Caco-2 (cell line): Measurements from ENCODE around the gene PRSS22. TPM values are rescaled to one million over a fixed set of nuclear protein-coding genes. Genes with fewer than 3 reads are reported as not detected.

Experiments
- BruUV-seq: library from RNA; stranded (reverse); fragments of 400-500 nt; replicated peaks from 2 replicates; lab custom pipeline; 2021; lab: Mats Ljungman, UMichigan
- CTCF ChIA-PET: fragments of 300-600 bp; sonication (Branson Sonifier 250); formaldehyde crosslinking; loops from one replicate; lab custom pipeline; 2022; ENCODE audit warnings: antibody characterized with exemption; lab: Charles Lee
- POLR2A ChIA-PET: fragments of 300-600 bp; sonication (Branson Sonifier 250); formaldehyde crosslinking; loops from one replicate; lab custom pipeline; 2022; ENCODE audit warnings: antibody characterized with exemption; lab: Charles Lee
- DNase-seq, 2 experiments: peaks; one replicate each; pipeline versions ENCODE4 v3.0.0 to v3.0.0-alpha.2; 2020 to 2022
- H3K27me3 ChIP-seq: replicated peaks from 2 replicates; pipeline ENCODE4 v1.6.0; 2011; ENCODE audit warnings: low read length; ENCODE audit not compliant: control insufficient read depth, insufficient read depth
- H3K36me3 ChIP-seq: 2 replicates; pipeline ENCODE4 v1.5.1; 2011; ENCODE audit warnings: low read length; ENCODE audit not compliant: control insufficient read depth, insufficient read depth
- H3K4me1 ChIP-seq: fragments of 250-450 bp; sonication (Bioruptor Pico); 2 replicates; pipeline ENCODE4 v1.5.1; 2020; ENCODE audit warnings: mild to moderate bottlenecking
- H3K4me3 ChIP-seq: 2 replicates; pipeline ENCODE4 v1.5.1; 2011; ENCODE audit warnings: low read depth, mild to moderate bottlenecking, control low read depth, low read length
- H3K9me3 ChIP-seq: fragments of 250-450 bp; sonication (Bioruptor Pico); 2 replicates; pipeline ENCODE4 v1.5.1; 2020; ENCODE audit warnings: mild to moderate bottlenecking, moderate library complexity
- H3K27ac Mint-ChIP-seq: one replicate; pipeline ENCODE4 v1.8.0; 2022; ENCODE audit warnings: mixed read lengths; ENCODE audit not compliant: unreplicated experiment
- H3K27me3 Mint-ChIP-seq: one replicate; pipeline ENCODE4 v1.8.0; 2022; ENCODE audit warnings: mixed read lengths; ENCODE audit not compliant: insufficient read depth, unreplicated experiment
- H3K36me3 Mint-ChIP-seq: one replicate; pipeline ENCODE4 v1.8.0; 2022; ENCODE audit warnings: mild to moderate bottlenecking, mixed read lengths; ENCODE audit not compliant: insufficient read depth, unreplicated experiment
- H3K4me1 Mint-ChIP-seq: one replicate; pipeline ENCODE4 v1.8.0; 2022; ENCODE audit warnings: low read depth, mixed read lengths; ENCODE audit not compliant: unreplicated experiment
- H3K4me3 Mint-ChIP-seq: one replicate; pipeline ENCODE4 v1.8.0; 2022; ENCODE audit warnings: mild to moderate bottlenecking, moderate library complexity, mixed read lengths; ENCODE audit not compliant: unreplicated experiment
- H3K9me3 Mint-ChIP-seq: one replicate; pipeline ENCODE4 v1.8.0; 2022; ENCODE audit warnings: mixed read lengths; ENCODE audit not compliant: unreplicated experiment
- CTCF ChIP-seq, 2 experiments: fragments of 200-600 bp in 1 of 2; IDR thresholded peaks; 1 replicate in 1 of 2; 2 replicates in 1 of 2; pipeline versions ENCODE4 v1.5.1 to v1.8.0; 2011 to 2022; ENCODE audit warnings: antibody characterized with exemption in 1 of 2, control low read depth in 1 of 2, inconsistent platforms in 1 of 2, low read depth in 1 of 2, low read length in 1 of 2, mild to moderate bottlenecking in 1 of 2, moderate library complexity in 1 of 2; ENCODE audit not compliant: insufficient read depth in 1 of 2, severe bottlenecking in 1 of 2, unreplicated experiment in 1 of 2
- intact Hi-C: fragments of 100-400 bp; cut with micrococcal nuclease; formaldehyde crosslinking; loops from one replicate; pipeline ENCODE4 v1.10.0; 2022; ENCODE audit not compliant: unreplicated experiment
- total RNA-seq: library from RNA; stranded (reverse); gene quantifications from 2 replicates; pipeline ENCODE4 v1.2.3, GENCODE V29; 2022

The PRSS22 gene
- total RNA-seq, 1 experiment from 2014 or later, result 131 TPM

GRCh38 chr16:2819939-2820835, 37.8 kb downstream of the PRSS22 start:
- ChIA-PET CTCF (no interaction called here), POLR2A (no interaction called here)
- no peak for TF ChIP-seq CTCF (IDR thresholded peaks at IDR 0.05; ENCODE audit: insufficient read depth in 1 of 2, low read depth in 1 of 2, low read length in 1 of 2, severe bottlenecking in 1 of 2, unreplicated experiment in 1 of 2)
- no peaks in the 10 kb centered on the region for H3K9me3 ChIP-seq
- H3K27me3 Mint-ChIP-seq, result no peaks in the 10 kb centered on the region
- no peak for DNase-seq
- H3K27me3 ChIP-seq, result no peaks in the 10 kb centered on the region
- H3K36me3 Mint-ChIP-seq, result no peaks in the 10 kb centered on the region
- H3K36me3 ChIP-seq, result no peaks in the 10 kb centered on the region
- no peak overlapping the region for H3K27ac Mint-ChIP-seq
- no TSS peak for BruUV-seq
- H3K4me3 Mint-ChIP-seq, result no peak overlapping the region
- H3K4me3 ChIP-seq, result no peak overlapping the region
- H3K4me1 Mint-ChIP-seq, result peaks cover 4% of the 10 kb centered on the region
- intact Hi-C loops, result no loop called here
- peaks cover 8% of the 10 kb centered on the region for H3K4me1 ChIP-seq
- no peaks in the 10 kb centered on the region for H3K9me3 Mint-ChIP-seq

- Mint-ChIP-seq H3K27ac (no peak overlapping the region), H3K4me1 (peaks cover 4% of the 10 kb centered on the region), H3K9me3 (no peaks in the 10 kb centered on the region), H3K36me3 (no peaks in the 10 kb centered on the region), H3K27me3 (no peaks in the 10 kb centered on the region), H3K4me3 (no peak overlapping the region)
- no peak for DNase-seq
- H3K4me1 ChIP-seq, result peaks cover 10% of the 10 kb centered on the region
- TF ChIP-seq CTCF (IDR thresholded peaks at IDR 0.05; ENCODE audit: insufficient read depth in 1 of 2, low read depth in 1 of 2, low read length in 1 of 2, severe bottlenecking in 1 of 2, unreplicated experiment in 1 of 2), result no peak
- ChIA-PET POLR2A (no interaction called here), CTCF (no interaction called here)
- no TSS peak for BruUV-seq
- H3K9me3 ChIP-seq, result no peaks in the 10 kb centered on the region
- H3K36me3 ChIP-seq, result no peaks in the 10 kb centered on the region
- no peaks in the 10 kb centered on the region for H3K27me3 ChIP-seq
- H3K4me3 ChIP-seq, result no peak overlapping the region
- intact Hi-C loops, result no loop called here
Observed at GRCh38 chr16:2819179-2819938, 38.6 kb downstream of the PRSS22 start.

GRCh38 chr16:2818272-2818876, 39.6 kb downstream of the PRSS22 start:
- H3K27me3 ChIP-seq, result no peaks in the 10 kb centered on the region
- H3K4me1 Mint-ChIP-seq, result peaks cover 4% of the 10 kb centered on the region
- intact Hi-C loops, result no loop called here
- no peak overlapping the region for H3K27ac Mint-ChIP-seq
- H3K4me3 ChIP-seq, result no peak overlapping the region
- no peak for DNase-seq
- no peaks in the 10 kb centered on the region for H3K27me3 Mint-ChIP-seq
- H3K9me3 Mint-ChIP-seq, result no peaks in the 10 kb centered on the region
- H3K4me1 ChIP-seq, result peaks cover 10% of the 10 kb centered on the region
- H3K4me3 Mint-ChIP-seq, result no peak overlapping the region
- no TSS peak for BruUV-seq
- no peak for TF ChIP-seq CTCF (IDR thresholded peaks at IDR 0.05; ENCODE audit: insufficient read depth in 1 of 2, low read depth in 1 of 2, low read length in 1 of 2, severe bottlenecking in 1 of 2, unreplicated experiment in 1 of 2)
- ChIA-PET CTCF (no interaction called here), POLR2A (no interaction called here)
- no peaks in the 10 kb centered on the region for H3K36me3 ChIP-seq
- H3K9me3 ChIP-seq, result no peaks in the 10 kb centered on the region
- no peaks in the 10 kb centered on the region for H3K36me3 Mint-ChIP-seq
